ENCODE data around the gene FSTL5. TPM values are rescaled to one million over a fixed set of nuclear protein-coding genes. Genes with fewer than 3 reads are reported as not detected.

Gene FSTL5
- total RNA-seq, 1 experiment from 2014 or later = not detected

- H3K4me1 ChIP-seq (ENCODE audit: control insufficient read depth in 1 of 2, insufficient read depth in 2 of 2, low read length in 2 of 2) = no peaks in the 10 kb centered on the region
- DNase-seq (ENCODE audit: low read depth, low spot score) = no peak
- BruUV-seq (replicated peaks) = no TSS peak
- no peak overlapping the region for H3K9ac ChIP-seq (ENCODE audit: low read length)
- H3K9me3 ChIP-seq (ENCODE audit: control insufficient read depth in 1 of 2, insufficient read depth in 1 of 2, low read depth in 1 of 2, low read length in 2 of 2) = 0 out of 4 replicates have a peak, but pooled peaks cover 0 to 4% of the 10 kb centered on the region in 2 experiments
- no peaks in the 10 kb centered on the region for H4K20me1 ChIP-seq (ENCODE audit: insufficient read depth)
- TF ChIP-seq EZH2phosphoT487 (IDR thresholded peaks at IDR 0.05; ENCODE audit: borderline replicate concordance) (no peak), EZH2 (IDR thresholded peaks at IDR 0.05) (no peak), CEBPB (IDR thresholded peaks at IDR 0.05; ENCODE audit: low read depth) (no peak), ATF3 (IDR thresholded peaks at IDR 0.05) (no peak), EGR1 (IDR thresholded peaks at IDR 0.05; ENCODE audit: low read depth) (no peak), TCF7L2 (IDR thresholded peaks at IDR 0.05; ENCODE audit: borderline replicate concordance, extremely low read depth, insufficient read depth, insufficient read length) (no peak), ZNF274 (IDR thresholded peaks at IDR 0.05; ENCODE audit: low read depth, low read length) (no peak), FOSL1 (IDR thresholded peaks at IDR 0.05; ENCODE audit: low read depth) (no peak), JUND (IDR thresholded peaks at IDR 0.05) (no peak), ZFX (IDR thresholded peaks at IDR 0.05) (no peak), RAD21 (IDR thresholded peaks at IDR 0.05; ENCODE audit: low read depth) (no peak), POLR2AphosphoS5 (IDR thresholded peaks at IDR 0.05; ENCODE audit: low read depth, low read length) (no peak), YY1 (IDR thresholded peaks at IDR 0.05; ENCODE audit: extremely low read depth, insufficient replicate concordance, low read depth, low read length) (no peak), ZBTB33 (IDR thresholded peaks at IDR 0.05; ENCODE audit: extremely low read depth, insufficient replicate concordance, low read length) (no peak), SIN3A (IDR thresholded peaks at IDR 0.05; ENCODE audit: low read depth) (no peak), ELF1 (IDR thresholded peaks at IDR 0.05; ENCODE audit: borderline replicate concordance, low read depth) (no peak)
- TF ChIP-seq, protein P1, sequence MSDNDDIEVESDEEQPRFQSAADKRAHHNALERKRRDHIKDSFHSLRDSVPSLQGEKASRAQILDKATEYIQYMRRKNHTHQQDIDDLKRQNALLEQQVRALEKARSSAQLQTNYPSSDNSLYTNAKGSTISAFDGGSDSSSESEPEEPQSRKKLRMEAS (IDR thresholded peaks at IDR 0.05) = no peak
- H3K79me2 ChIP-seq (ENCODE audit: insufficient read depth, low read length) = no peaks in the 10 kb centered on the region
- no peak overlapping the region for H3K4me3 ChIP-seq (replicated peaks in 1 of 2; ENCODE audit: low read depth in 1 of 2, low read length in 2 of 2)
- no peaks in the 10 kb centered on the region for H3K36me3 ChIP-seq (ENCODE audit: control insufficient read depth in 1 of 2, insufficient read depth in 2 of 2, low read length in 2 of 2)
- no peak overlapping the region for H3K4me2 ChIP-seq (ENCODE audit: low read length)
- ATAC-seq = no peak
- no peak overlapping the region for H3K27ac ChIP-seq (ENCODE audit: low read depth, low read length)
- no peaks in the 10 kb centered on the region; the same call in 1 of the 2 replicates for H3K9me2 ChIP-seq (ENCODE audit: insufficient read depth)
- ChIA-PET POLR2A (no interaction called here), CTCF (no interaction called here), RAD21 (ENCODE audit: low non-redundant PET in 1 of 2, low total read pairs in 2 of 2, uncharacterized antibody in 2 of 2, unreplicated experiment in 2 of 2) (no interaction called here)
- no peaks in the 10 kb centered on the region for H3K27me3 ChIP-seq (ENCODE audit: insufficient read depth, low read length)
- no peak overlapping the region for H2AFZ ChIP-seq (ENCODE audit: low read depth, low read length, poor library complexity, severe bottlenecking)
- intact Hi-C loops (cut with micrococcal nuclease) = no loop called here
Observed at GRCh38 chr4:161651586-161651985, 512.2 kb downstream of the FSTL5 start.
